ENCODE measurements around the gene LTB.
A peak's percentile ranks its signal among the peaks of the same experiment; 100 is the strongest.
"Not testable (repeated sequence)": the region's sequence is repeated elsewhere in the genome, so short reads cannot be mapped to it uniquely, and the experiment has no call there.

Gene LTB

GRCh38 chr6:31559606-31559957 lies 22.6 kb downstream of the LTB start:
- no peak for DNase-seq
- intact Hi-C loops (cut with DNase I), result no loop called here

- intact Hi-C loops (cut with DNase I), result no loop called here
- DNase-seq, result peak; percentile 26 to 88 (median 65)
Measured at GRCh38 chr6:31558631-31559500, 23.4 kb downstream of the LTB start.

DNA sequence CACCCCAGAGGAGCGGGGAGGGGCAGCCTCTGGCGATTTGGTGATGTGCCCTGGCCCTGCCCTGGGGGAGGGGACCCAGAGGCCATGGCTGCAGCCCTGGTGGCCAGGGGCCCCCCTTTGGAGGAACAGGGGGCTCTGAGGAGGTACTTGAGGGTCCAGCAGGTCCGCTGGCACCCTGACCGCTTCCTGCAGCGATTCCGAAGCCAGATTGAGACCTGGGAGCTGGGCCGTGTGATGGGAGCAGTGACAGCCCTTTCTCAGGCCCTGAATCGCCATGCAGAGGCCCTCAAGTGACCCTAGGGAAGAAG lies 24.0 kb downstream of the LTB start:
- intact Hi-C loops (cut with DNase I), result no loop called here
- no peak for DNase-seq

DNA sequence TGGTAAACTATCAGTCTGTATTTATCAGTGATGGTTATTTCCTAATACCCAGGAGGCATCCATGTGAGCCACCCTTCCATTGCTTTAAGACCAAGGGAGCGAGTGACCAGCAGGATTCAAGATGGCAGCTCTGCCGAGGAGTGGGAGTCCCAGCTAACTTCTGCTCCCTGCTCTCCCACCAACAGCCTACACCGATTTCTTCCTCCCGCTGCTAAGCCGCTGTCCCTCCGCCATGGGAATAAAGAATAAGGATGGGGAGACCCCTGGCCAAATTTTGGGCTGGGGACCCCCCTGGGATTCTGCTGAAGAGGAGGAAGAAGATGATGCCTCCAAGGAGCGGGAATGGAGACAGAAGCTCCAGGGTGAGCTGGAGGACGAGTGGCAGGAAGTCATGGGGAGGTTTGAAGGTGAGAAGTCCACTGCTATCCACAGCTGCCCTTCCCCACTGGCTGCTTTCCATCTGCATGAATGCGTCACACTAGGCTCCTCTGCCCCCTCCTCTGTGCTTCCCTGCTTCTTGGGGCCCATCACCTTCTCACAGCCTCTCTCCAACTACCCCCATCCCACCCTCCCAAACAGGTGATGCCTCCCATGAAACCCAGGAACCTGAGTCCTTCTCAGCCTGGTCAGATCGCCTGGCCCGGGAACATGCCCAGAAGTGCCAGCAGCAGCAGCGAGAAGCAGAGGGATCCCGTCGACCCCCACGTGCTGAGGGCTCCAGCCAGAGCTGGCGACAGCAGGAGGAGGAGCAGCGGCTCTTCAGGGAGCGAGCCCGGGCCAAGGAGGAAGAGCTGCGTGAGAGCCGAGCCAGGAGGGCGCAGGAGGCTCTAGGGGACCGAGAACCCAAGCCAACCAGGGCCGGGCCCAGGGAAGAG lies 24.5 kb downstream of the LTB start:
- intact Hi-C loops (cut with DNase I), result no loop called here
- no peak for DNase-seq

DNA sequence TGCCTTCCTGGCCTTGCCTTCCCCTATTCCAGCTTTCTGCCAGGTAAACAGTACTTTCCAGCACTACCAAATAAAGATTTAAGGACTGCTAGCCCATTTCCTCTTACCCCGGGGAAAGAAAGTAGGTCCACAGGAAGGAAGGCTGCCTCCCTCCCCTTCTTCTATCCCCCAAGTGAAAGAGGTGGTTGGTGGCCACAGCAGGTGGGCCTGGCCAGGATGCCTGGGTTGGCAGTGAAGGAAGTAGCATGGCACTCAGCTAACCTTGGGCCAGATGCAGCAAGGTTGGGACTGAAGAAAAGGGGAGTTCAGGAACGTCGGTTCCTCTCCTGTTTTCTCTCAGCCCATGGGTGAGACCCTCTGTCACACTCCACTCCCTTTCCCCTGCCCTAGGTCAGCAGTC lies 25.9 kb downstream of the LTB start:
- intact Hi-C loops (cut with DNase I), result no loop called here
- no peak for DNase-seq

DNA sequence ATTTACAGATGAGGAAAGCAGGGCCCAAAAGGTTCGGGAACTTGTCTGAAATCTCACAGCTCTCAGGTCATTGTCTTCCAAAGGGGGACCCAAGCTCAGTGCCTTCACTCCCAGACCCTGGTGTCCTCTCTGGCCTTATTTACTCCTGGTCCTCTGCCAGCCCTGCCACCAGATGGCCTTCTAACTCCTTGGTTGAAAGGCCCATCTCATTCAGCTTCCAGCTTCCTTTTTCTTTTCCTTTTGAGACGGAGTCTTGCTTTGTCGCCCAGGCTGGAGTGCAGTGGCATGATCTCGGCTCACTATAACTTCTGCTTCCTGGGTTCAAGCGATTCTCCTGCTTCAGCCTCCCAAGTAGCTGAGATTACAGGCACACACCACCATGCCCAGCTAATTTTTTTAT lies 30.9 kb downstream of the LTB start:
- peak in 35 of 42 donors; percentile 17 to 81 (median 54) for DNase-seq

DNA sequence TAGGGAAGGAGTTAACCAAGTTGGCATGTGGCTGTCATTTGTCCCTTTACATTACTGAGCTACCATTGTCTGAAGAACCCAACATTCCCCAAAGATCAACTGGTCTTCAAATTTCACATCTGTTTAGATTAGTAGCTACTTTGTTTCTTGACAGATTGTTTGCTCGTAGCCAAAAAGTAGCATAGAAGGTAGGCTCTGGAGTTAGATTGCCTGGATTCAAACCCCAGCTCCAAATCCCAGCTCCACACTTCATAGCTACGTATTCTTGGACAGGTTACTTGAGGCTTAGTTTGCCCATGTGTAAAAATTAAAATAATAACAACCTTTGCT lies 33.7 kb downstream of the LTB start:
- intact Hi-C loops (cut with DNase I), result no loop called here
- DNase-seq, result no peak

More for the DNA sequence above, 30.9 kb downstream of the LTB start:
- intact Hi-C loops (cut with DNase I), result not testable (repeated sequence)

DNA sequence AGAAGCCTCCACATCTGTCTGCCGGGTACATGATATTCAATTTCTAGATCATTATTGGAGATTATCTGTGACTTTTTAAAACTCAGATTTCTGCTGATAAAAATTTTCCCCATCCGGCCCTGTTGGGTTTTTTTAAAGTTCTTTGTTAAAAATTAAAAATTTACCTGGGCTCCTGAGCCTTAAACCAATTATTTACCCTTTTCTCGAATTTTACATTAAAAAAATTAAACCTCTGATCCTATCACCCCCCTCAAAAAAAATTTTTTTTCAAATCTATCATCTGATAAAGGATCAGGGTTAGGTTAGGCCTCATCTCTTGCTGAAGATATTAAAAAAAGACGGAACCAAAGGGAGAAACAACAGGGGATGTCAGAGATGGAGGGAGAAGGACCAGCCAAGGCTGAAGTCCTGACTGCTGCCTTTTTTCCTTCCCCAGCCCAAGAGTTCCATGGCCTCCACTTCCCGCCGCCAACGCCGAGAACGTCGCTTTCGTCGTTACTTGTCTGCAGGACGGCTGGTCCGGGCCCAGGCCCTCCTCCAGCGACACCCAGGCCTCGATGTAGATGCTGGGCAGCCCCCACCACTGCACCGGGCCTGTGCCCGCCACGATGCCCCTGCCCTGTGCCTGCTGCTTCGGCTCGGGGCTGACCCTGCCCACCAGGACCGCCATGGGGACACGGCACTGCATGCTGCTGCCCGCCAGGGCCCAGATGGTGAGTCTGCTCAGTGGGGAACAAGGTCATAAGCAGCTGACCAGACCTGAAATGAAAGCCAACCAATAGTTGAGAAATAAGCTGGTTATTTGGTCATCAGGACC lies 34.3 kb downstream of the LTB start:
- DNase-seq, result peak in 2 of 42 donors; percentile 8 to 21
- intact Hi-C loops (cut with DNase I), result loop anchor here (2.0 kb wide), 1 partner anchor 51 kb away; no protein-coding TSS in a partner anchor

DNA sequence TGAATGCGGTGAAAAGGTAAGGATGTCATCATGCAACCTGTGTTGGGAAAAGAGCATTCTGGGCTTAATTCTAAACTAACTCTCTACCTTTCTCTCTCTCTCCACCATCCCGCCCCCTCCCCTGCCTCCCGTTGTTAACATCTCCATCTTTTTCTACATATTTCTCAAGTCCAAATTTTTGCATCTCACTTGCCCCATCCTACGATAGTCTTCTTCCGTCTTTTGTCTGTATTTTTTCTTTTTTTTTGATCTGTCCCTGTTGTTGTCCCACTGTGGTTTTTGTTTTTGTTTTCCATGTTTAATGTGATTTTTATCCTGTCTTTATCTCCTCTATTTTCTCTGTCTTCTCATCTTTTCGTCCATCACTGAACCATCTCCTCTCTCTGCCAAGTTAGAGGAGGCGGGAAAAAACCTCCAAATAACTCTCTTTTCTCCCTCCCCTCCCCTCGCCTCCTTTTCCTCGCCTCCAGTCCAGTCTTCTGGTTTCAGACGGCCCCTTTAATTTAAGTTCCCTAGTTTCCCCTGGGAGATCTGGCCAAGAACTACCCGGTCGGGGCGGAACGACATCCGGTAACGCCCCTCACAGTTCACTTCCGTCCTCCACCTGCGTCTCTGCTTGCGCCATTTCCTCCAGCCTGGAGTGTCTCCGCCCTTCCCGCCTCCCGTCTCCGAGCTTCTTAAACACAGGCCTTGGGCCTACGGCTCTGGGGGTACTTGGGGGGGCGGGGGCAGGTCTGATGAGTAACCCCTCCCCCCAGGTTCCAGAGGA lies 35.1 kb downstream of the LTB start, which contains the start of gene NFKBIL1:
Gene NFKBIL1 (plus strand): TSS at position 651 of the 769 bp plus-strand sequence. CDS start 87 bp downstream, at position 738.
- DNase-seq, result peak; percentile 95 to 99 (median 98)
- intact Hi-C loops (cut with DNase I), result loop anchor here (2.0 kb wide), 1 partner anchor 52 kb away; no protein-coding TSS in a partner anchor

DNA sequence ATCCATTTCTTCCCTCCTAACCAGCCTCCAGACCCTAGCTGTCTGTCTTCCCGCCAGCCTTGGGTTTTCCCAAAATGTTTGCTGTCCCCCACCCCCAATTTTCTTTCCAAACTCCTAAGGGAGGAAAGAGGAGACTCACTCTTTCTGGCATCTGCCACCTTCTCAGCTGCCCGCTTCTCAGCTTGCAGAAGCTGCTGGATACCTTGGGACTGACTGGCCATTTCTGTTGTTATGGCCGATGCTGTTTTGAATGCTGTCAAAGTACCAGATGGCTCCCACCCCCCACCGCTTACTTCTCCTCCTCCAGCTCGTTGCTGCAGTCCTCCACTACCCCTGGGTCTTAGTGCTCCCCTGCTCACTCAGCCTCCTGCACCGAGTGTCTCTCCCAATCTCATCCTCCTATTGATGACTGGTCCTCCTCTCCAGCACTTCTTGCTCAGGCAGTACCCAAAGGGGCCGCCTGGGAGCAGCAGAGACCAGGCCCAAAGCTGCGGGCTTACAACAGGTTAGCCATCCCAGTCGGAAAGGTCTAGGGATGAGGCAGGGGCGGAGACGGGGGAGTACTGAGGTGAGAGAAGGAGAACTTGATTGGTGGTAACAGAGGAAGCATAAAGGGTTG lies 35.8 kb downstream of the LTB start, which contains the start of gene ATP6V1G2:
Gene ATP6V1G2 (minus strand): TSS at position 270 of the 619 bp plus-strand sequence. CDS start 49 bp downstream, at position 221.
- intact Hi-C loops (cut with DNase I), result loop anchor here (2.0 kb wide), 1 partner anchor 52 kb away; no protein-coding TSS in a partner anchor
- DNase-seq, result peak; percentile 89 to 98 (median 94)

DNA sequence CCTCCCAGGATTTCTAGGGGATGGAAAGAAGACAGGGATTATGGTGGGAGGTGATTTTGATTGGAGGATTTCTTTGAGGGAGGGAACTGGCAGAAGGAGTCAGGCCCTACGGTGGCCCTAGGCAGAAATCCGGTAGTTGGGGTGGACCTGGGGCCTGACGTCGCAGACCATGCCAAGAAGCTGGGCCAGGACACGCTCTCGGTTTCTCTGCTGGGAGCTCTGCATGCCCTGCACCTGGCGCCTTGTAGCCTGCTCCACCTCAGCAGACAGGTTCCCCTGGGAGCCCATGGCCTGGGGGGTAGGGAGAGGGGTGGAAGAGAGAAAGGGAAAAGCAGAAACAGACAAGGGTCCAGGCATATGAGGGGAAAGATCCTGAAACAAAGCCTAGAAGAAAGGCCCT lies 36.9 kb downstream of the LTB start:
- DNase-seq, result no peak
- intact Hi-C loops (cut with DNase I), result no loop called here

DNA sequence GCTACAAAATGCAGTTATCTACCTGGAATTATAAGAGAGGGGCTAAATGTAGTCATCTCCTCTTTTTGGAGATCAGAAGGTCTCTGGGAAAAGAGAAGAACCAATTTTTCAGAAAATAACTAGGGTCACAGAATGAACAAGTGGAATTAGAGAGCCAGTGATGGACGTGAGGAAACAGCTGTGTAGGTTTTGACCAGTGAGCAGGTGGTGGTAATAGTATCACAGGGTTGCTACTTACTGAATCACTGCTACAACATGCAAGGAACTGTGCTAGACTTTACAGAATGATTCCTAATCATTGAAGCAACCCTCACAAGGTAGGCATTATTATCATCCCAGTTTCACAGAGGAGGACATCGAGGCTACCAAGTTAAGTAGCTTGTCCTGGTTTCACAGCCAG lies 37.5 kb downstream of the LTB start:
- intact Hi-C loops (cut with DNase I), result loop anchor here (5.0 kb wide), 2 partner anchors 52 to 78 kb away; partner anchors contain the start of gene PRRC2A
- no peak for DNase-seq

DNA sequence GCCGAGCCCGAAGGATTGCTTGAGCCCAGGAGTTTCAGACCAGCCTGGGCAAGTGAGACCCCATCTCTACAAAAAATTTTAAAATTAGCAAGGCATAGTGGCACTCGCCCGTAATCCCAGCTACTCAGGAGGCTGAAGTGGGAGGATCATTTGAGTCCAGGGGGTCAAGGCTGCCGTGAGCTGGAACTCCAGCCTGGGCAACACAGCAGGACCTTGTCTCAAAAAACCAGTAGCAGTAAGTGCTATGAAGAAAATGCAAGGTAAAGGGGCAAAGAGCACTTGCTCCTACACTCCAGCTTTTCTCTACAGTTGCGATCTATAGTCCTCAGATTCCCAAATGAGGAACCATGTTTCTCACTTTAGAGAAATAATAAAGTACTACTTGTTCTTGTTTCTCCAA lies 38.6 kb downstream of the LTB start:
- no peak for DNase-seq
- intact Hi-C loops (cut with DNase I), result loop anchor here (5.0 kb wide), 2 partner anchors 51 to 79 kb away; partner anchors contain the start of gene PRRC2A

GRCh38 chr6:31541658-31542521 lies 40.3 kb downstream of the LTB start, which contains the start of gene DDX39B:
Gene DDX39B (minus strand): TSS chr6:31542003. CDS start chr6:31540532, 1,471 bp downstream.
- DNase-seq, result peak; percentile 93 to 99 (median 97)
- intact Hi-C loops (cut with DNase I), result loop anchor here (5.0 kb wide), 2 partner anchors 50 to 80 kb away; partner anchors contain the start of gene PRRC2A

DNA sequence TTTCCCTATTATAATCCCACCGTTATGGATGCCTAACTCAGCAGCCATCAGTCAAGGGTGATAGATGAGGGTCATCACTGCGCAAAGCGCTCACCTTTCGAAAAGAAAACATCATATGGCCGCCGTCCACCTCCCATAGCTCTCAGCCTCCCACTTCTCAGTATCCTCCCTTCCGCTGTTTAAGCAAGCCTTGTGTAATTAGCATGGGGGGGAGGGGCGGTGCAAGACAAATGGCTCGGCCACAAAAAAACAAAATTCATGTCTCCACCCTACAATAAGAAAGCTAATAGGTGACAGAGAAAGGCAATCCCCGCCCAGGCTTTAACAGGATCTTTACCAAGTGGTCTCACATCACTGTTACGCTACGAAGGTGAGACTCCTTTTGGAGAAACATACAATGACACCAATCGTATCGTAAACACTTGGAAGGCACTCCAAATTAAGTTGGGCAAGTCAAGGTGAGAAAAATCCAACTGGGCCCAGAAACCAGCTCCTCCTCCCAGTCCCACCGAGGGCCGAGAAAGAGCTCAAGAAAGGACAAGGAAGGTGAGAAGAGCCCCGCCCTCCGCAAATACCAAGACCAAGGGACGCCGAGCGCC lies 41.1 kb downstream of the LTB start:
- intact Hi-C loops (cut with DNase I), result loop anchor here (5.0 kb wide), 2 partner anchors 49 to 81 kb away; partner anchors contain the start of gene PRRC2A

GRCh38 chr6:31540640-31541039 lies 41.6 kb downstream of the LTB start:
- intact Hi-C loops (cut with DNase I), result loop anchor here (5.0 kb wide), 2 partner anchors 48 to 82 kb away; partner anchors contain the start of gene PRRC2A
- no peak for DNase-seq

More for the DNA sequence above, 41.1 kb downstream of the LTB start:
- peak in 13 of 42 donors; percentile 17 to 54 (median 30) for DNase-seq

All from head of caudate nucleus (tissue), 42 donors.